CD4-positive, alpha-beta T cell treated with Interleukin-21 for 1 hour (primary cell): ENCODE measurements around the gene PRKAG3.
"Not testable (repeated sequence)": the region's sequence is repeated elsewhere in the genome, so short reads cannot be mapped to it uniquely, and the experiment has no call there.

ENCODE experiments used
- DNase-seq: peaks from one replicate; pipeline ENCODE4 v3.0.0-alpha.2; 2020

The PRKAG3 gene

GRCh38 chr2:218780046-218780445 is 51.6 kb downstream of the PRKAG3 start:
- no peak for DNase-seq

- no peak for DNase-seq
Observed at GRCh38 chr2:218777276-218777990, 54.2 kb downstream of the PRKAG3 start.

- DNase-seq, result no peak
Observed at GRCh38 chr2:218776488-218776887, 55.1 kb downstream of the PRKAG3 start.

- no peak for DNase-seq
Observed at GRCh38 chr2:218773881-218774280, 57.7 kb downstream of the PRKAG3 start.

GRCh38 chr2:218772759-218773158 is 58.8 kb downstream of the PRKAG3 start:
- DNase-seq, result not testable (repeated sequence)
